Peyer's patch (tissue), 4 donors: Measurements from ENCODE around the gene ZSCAN9. TPM values are rescaled to one million over a fixed set of nuclear protein-coding genes. Genes with fewer than 3 reads are reported as not detected.
A peak's percentile ranks its signal among the peaks of the same experiment; 100 is the strongest.

Source experiments
- DNase-seq, 3 donors: peaks; one replicate each; pipeline ENCODE4 v3.0.0-alpha.2; 2017 to 2019
- H3K27ac ChIP-seq, 4 donors: fragments of 200-600 bp; sonication (generic); one replicate each; pipeline ENCODE4 v1.5.1; 2016 to 2019
- H3K27me3 ChIP-seq, 2 donors: fragments of 200-600 bp; sonication (generic); one replicate each; pipeline ENCODE4 v1.5.1; 2019
- H3K36me3 ChIP-seq, 3 donors: fragments of 200-600 bp; sonication (generic); one replicate each; pipeline ENCODE4 v1.5.1; 2016 to 2019
- H3K4me1 ChIP-seq, 4 donors: fragments of 200-600 bp; sonication (generic); one replicate each; pipeline ENCODE4 v1.5.1; 2016 to 2019
- H3K4me3 ChIP-seq, 4 donors: fragments of 200-600 bp; sonication (generic); 1 replicate in 3 of 4; 2 replicates in 1 of 4; pipeline ENCODE4 v1.5.1; 2016 to 2019; ENCODE audit warnings: mild to moderate bottlenecking in 1 of 4
- H3K9me3 ChIP-seq, 4 donors: fragments of 200-600 bp; sonication (generic); one replicate each; pipeline ENCODE4 v1.5.1; 2016 to 2019; ENCODE audit warnings: mild to moderate bottlenecking in 1 of 4
- CTCF ChIP-seq, 6 experiments: fragments of 450-650 bp in 4 of 6; fragments of 200-600 bp in 2 of 6; sonication (generic) in 1 of 6; IDR thresholded peaks; one replicate each; pipeline ENCODE4 v1.5.1; 2017 to 2019; ENCODE audit warnings: antibody characterized with exemption in 6 of 6, mild to moderate bottlenecking in 3 of 6, moderate library complexity in 1 of 6
- POLR2A ChIP-seq, 2 donors: fragments of 450-650 bp; IDR thresholded peaks; one replicate each; pipeline ENCODE4 v1.5.1; 2017; ENCODE audit warnings: antibody characterized with exemption in 2 of 2, mild to moderate bottlenecking in 2 of 2, moderate library complexity in 2 of 2
- total RNA-seq, 4 donors: library from RNA; depleted of rRNA; stranded (reverse); fragments of >200 nt; gene quantifications; one replicate each; pipeline ENCODE4 v1.1.0, GENCODE V29; 2016

The ZSCAN9 gene
- total RNA-seq = 10 to 100 TPM; 11.9 to 28.9 (median 22.7) TPM

- TF ChIP-seq CTCF (IDR thresholded peaks at IDR 0.05) = no peak
- TF ChIP-seq POLR2A (IDR thresholded peaks at IDR 0.05) = peak in 1 of 2 donors; percentile 13
- peak; percentile 71 to 91 (median 85) for DNase-seq
- H3K9me3 ChIP-seq = no peaks in the 10 kb centered on the region
- H3K4me3 ChIP-seq = peak within 1 kb of the TSS; percentile 58 to 82 (median 70)
- H3K27me3 ChIP-seq = no peaks in the 10 kb centered on the region
- H3K27ac ChIP-seq = peak within 1 kb of the TSS; percentile 42 to 76 (median 64)
- H3K4me1 ChIP-seq = peaks cover 0 to 9% (median 3%) of the 10 kb centered on the region in 4 donors
- H3K36me3 ChIP-seq = peaks cover 0 to 30% (median 0%) of the 10 kb centered on the region in 3 donors
Observed at GRCh38 chr6:28225056-28225834, at the start of gene ZSCAN9. TSS of gene ZSCAN9 (plus strand) at chr6:28225275. CDS start at chr6:28227085, 1,810 bp downstream.

- TF ChIP-seq POLR2A (IDR thresholded peaks at IDR 0.05) (no peak), CTCF (IDR thresholded peaks at IDR 0.05) (no peak)
- no peak for DNase-seq
- Histone ChIP-seq H3K36me3 (no peaks in the 10 kb centered on the region), H3K27me3 (no peaks in the 10 kb centered on the region), H3K4me3 (no peak overlapping the region), H3K4me1 (no peaks in the 10 kb centered on the region), H3K9me3 (no peaks in the 10 kb centered on the region), H3K27ac (no peak overlapping the region)
Observed at GRCh38 chr6:28176373-28176772, 48.7 kb upstream of the ZSCAN9 start.

- no peak for DNase-seq
- TF ChIP-seq CTCF (IDR thresholded peaks at IDR 0.05) (no peak), POLR2A (IDR thresholded peaks at IDR 0.05) (no peak)
- Histone ChIP-seq H3K27ac (no peak overlapping the region), H3K4me3 (no peak overlapping the region), H3K36me3 (no peaks in the 10 kb centered on the region), H3K9me3 (peaks cover 0 to 5% (median 0%) of the 10 kb centered on the region in 4 donors), H3K27me3 (no peaks in the 10 kb centered on the region), H3K4me1 (no peaks in the 10 kb centered on the region)
Observed at GRCh38 chr6:28182255-28182654, 42.8 kb upstream of the ZSCAN9 start.

DNA sequence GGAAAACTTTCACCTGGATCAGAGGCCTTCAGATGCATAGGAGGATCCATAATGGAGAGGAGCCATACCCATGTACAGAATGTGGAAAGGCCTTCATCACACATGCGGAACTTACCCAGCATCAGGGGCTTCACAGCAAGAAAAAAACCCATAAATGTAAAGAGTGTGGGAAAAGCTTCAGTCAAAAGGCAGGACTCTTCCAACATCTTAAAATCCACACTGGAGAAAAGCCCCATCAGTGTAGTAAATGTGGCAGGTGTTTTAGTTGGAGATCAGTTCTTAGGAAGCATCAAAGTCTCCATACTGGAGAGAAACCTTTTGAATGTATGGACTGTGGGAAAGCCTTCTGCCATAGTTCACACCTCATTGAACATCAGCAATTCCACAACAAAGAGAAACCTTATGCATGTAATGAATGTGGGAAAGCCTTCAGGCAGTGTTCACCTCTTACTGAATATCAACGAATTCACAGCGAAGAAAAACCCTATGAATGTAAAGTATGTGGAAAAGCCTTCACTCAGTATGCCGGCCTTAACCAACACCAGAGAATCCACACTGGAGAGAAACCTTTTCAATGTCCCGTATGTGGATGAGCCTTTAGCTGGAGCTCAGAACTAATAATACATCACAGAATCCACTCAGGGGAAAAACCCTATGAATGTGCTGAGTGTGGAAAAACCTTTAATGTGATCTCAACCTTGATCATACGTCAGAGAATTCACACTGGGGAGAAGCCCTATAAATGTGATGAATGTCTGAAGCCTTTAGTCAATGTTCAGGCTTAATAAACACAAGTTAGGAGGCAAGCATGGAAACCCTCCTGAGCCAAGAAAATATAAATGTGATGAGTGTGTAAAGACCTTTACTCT lies 36.7 kb upstream of the ZSCAN9 start:
- no peak for TF ChIP-seq POLR2A (IDR thresholded peaks at IDR 0.05)
- TF ChIP-seq CTCF (IDR thresholded peaks at IDR 0.05) = no peak
- no peak for DNase-seq
- Histone ChIP-seq H3K36me3 (no peaks in the 10 kb centered on the region), H3K27ac (no peak overlapping the region), H3K4me3 (no peak overlapping the region), H3K4me1 (no peaks in the 10 kb centered on the region), H3K27me3 (no peaks in the 10 kb centered on the region), H3K9me3 (peaks cover 0 to 32% (median 6%) of the 10 kb centered on the region in 4 donors)

DNA sequence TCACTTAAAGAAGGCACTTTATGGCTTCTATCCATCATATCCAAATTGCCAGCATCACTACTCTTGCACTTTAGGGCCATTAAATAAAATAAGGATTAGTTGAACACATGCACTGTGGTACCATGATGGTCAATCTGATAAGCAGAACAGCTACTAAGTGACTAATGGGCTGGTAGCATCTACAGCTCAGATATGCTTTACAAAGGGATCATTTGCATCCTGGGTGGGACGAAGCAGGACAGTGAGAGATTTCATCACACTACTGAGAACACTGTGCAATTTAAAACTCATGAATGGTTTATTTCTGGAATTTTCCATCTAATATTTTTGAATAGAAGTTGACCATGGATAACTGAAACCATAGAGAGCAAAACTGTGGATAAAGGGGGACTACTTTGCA lies 25.1 kb upstream of the ZSCAN9 start:
- TF ChIP-seq POLR2A (IDR thresholded peaks at IDR 0.05) (no peak), CTCF (IDR thresholded peaks at IDR 0.05) (no peak)
- Histone ChIP-seq H3K36me3 (no peaks in the 10 kb centered on the region), H3K27ac (no peak overlapping the region)

More for the DNA sequence above, 25.1 kb upstream of the ZSCAN9 start:
- no peak overlapping the region for H3K4me3 ChIP-seq
- no peak for DNase-seq
- H3K4me1 ChIP-seq = no peaks in the 10 kb centered on the region
- H3K27me3 ChIP-seq = no peaks in the 10 kb centered on the region
- H3K9me3 ChIP-seq = no peaks in the 10 kb centered on the region
